SH-SY5Y (cell line): ENCODE results near the gene RBMS1.

Experiments
- GATA2 ChIP-seq: IDR thresholded peaks from 2 replicates; pipeline ENCODE4 v1.6.1; 2011; ENCODE audit warnings: mild to moderate bottlenecking, low read depth, low read length
- GATA3 ChIP-seq: IDR thresholded peaks from 2 replicates; pipeline ENCODE4 v1.6.1; 2011; ENCODE audit warnings: low read depth, mild to moderate bottlenecking, low read length, moderate library complexity

The RBMS1 gene

GRCh38 chr2:160286551-160286950 is 207.1 kb downstream of the RBMS1 start:
- TF ChIP-seq GATA2 (no peak), GATA3 (no peak)

GRCh38 chr2:160283675-160284074 is 209.9 kb downstream of the RBMS1 start:
- TF ChIP-seq GATA3, result no peak
- no peak for TF ChIP-seq GATA2

- TF ChIP-seq GATA2, result no peak
- TF ChIP-seq GATA3, result no peak
Observed at GRCh38 chr2:160282063-160282580, 211.5 kb downstream of the RBMS1 start.

- no peak for TF ChIP-seq GATA2
- TF ChIP-seq GATA3, result no peak
Observed at GRCh38 chr2:160281213-160281612, 212.4 kb downstream of the RBMS1 start.

- TF ChIP-seq GATA2, result no peak
- TF ChIP-seq GATA3, result no peak
Observed at GRCh38 chr2:160279813-160280465, 213.7 kb downstream of the RBMS1 start.

- TF ChIP-seq GATA3, result no peak
- TF ChIP-seq GATA2, result no peak
Observed at GRCh38 chr2:160278879-160279177, 214.8 kb downstream of the RBMS1 start.

GRCh38 chr2:160278101-160278878 is 215.3 kb downstream of the RBMS1 start:
- TF ChIP-seq GATA2 (no peak), GATA3 (no peak)

DNA sequence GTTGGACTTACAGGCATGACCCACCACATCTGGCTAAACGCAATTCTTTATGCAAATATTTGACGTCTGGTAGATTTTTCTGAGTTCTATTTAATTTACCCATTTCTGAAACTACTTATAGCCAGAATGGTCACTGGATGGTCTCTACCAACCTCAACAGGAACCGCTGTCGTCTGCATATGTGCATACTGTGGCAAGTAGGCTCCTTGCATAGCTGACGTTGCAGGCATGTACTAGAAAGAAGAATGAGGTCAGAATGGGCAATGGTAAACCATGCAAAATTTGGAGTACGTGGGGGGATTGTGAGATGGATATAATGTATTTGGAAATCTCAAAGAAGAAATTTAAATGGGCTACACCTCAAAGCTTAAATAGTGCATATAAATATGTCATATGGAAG is 216.5 kb downstream of the RBMS1 start:
- TF ChIP-seq GATA3 (no peak), GATA2 (no peak)

DNA sequence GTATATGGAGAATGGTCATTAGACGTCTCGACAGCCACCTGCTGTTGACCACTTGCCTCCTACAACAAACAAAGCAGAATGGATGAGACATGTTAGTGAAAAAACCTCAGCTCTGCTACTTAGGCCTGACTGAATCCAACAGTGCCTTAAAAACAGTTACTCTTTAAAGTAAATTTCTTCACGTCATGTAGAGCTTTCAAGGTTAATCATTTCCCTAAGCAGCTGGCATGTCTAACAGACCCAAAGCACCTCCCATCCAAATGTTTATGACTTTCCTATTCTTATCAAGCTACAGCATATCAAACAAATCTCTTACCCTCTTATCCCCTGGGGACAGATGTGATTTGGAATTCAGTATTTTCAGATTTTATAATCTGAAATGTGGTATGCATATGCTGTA is 218.0 kb downstream of the RBMS1 start:
- TF ChIP-seq GATA3 (0 out of 2 replicates have a peak, but pooled peaks have one; percentile 15), GATA2 (no peak)

GRCh38 chr2:160271171-160272086 is 222.2 kb downstream of the RBMS1 start:
- TF ChIP-seq GATA3 (no peak), GATA2 (no peak)

DNA sequence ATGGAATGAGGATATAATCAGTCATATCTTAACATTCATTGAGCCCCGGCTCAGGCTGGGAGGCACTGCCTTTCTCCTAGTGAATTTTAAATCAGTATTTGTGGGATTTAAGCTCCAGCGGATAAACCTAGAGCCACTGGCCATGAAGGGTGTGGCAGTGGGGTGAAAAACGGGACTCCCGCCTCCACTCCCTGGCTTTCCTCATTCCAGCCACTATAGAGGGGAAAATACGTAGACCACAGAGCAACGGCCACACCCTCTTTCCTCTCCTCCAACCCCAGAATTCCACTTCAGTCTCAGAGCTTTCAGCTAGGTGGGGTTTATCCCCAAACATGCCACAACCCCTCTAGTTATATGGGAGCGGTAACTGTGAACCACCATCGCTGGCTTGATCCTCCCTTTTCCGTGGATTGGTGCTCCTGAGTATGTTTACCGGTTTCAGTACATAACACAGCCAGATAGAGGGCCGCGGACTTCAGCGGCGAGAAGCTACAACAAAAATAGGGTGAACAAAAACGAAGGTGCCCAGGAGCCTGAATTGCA is 223.0 kb downstream of the RBMS1 start:
- TF ChIP-seq GATA2, result no peak
- TF ChIP-seq GATA3, result no peak

DNA sequence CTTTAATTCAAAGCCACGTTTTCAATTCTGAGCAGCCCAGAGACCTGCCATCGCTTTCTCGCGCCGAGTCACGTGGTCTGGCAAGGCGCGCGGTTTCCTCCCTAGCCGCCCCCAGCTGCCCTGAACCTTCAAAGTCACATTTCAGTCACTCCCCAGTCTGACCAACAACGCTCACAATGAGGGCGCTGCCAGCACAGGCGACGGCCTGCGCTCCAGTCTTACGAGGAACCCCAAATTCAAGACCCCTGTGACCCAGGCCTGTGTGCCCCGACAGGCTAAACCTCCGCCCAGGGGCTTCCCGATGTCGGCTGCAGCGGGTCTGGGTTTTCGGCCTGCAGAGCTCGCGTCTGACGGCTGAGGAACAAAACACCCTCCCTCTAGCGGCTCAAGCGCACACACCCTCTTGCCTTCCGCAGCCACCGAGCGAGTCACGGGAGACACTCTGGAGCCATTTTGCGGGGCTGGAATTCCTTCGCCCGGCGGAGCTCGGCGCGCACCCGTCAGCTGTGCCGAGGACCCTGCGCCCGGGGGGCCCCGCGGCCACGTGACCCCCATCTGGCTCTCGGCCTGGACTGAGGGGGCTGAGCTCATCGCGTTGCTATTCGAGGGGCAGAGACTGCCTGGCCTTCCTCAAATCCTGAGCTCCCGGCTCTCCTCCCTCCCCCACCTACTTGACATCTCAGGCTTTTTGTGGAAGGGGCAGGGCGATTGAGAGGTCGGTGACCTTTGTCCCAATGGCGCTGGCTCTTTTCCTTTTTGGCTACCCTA is 223.6 kb downstream of the RBMS1 start:
- TF ChIP-seq GATA2, result no peak
- TF ChIP-seq GATA3, result no peak

GRCh38 chr2:160269365-160269764 is 224.2 kb downstream of the RBMS1 start:
- no peak for TF ChIP-seq GATA3
- TF ChIP-seq GATA2, result no peak
